Stimulated activated CD8-positive, alpha-beta memory T cell treated with anti-CD3 and anti-CD28 coated beads, Interleukin-12 subunit alpha, Interleukin-12 subunit beta, amount 100 ng/mL, for 1 hour (primary cell): ENCODE data around the gene ACTR2.
"Not testable (repeated sequence)": the region's sequence is repeated elsewhere in the genome, so short reads cannot be mapped to it uniquely, and the experiment has no call there.

Source experiments
- DNase-seq: peaks from one replicate; pipeline ENCODE4 v3.0.0-alpha.2; 2020; ENCODE audit warnings: low read depth

ACTR2 gene

DNA sequence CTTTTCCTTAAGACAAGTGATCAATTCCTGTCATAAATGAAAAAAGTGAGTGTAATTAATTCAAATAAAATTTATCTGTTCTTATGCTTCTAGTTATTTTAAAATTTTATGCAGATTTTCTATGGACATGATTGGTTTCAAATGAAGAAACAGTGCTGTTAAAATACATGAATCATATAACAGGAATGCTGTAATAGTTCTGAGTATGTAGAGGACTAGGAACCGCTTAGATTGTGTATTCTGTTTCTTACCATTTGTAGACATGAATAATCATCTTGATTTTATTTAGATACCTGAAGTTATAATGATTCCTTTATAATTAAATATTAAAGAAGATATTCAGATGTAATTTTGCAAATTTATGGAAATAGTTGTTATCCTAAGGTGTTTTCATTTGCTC is 3.5 kb downstream of the ACTR2 start:
- no peak for DNase-seq

- no peak for DNase-seq
Measured at GRCh38 chr2:65231892-65232477, 4.4 kb downstream of the ACTR2 start.

DNA sequence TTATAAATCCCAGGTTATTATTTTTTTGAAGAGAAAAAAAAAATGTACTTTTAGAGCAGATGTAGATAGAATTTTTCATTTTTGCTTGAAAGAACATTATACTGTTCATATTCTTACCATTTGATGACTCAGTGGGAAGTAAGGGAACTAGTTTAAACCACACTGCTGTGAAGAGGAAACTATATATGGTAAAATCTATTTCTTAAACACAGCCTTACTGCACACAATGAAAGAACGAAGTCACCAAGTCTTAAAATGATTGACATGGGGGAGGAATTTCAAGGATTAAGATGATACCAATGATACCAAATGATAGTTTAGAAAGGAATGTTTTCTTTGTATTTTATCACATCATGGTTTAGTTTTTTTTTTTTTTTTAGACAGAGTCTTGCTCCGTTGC is 5.0 kb downstream of the ACTR2 start:
- DNase-seq, result no peak

GRCh38 chr2:65240657-65241056 is 13.0 kb downstream of the ACTR2 start:
- no peak for DNase-seq

- not testable (repeated sequence) for DNase-seq
Measured at GRCh38 chr2:65244452-65244851, 16.8 kb downstream of the ACTR2 start.

GRCh38 chr2:65252640-65253039 is 25.0 kb downstream of the ACTR2 start:
- DNase-seq, result no peak

GRCh38 chr2:65255356-65255755 is 27.7 kb downstream of the ACTR2 start:
- no peak for DNase-seq

DNA sequence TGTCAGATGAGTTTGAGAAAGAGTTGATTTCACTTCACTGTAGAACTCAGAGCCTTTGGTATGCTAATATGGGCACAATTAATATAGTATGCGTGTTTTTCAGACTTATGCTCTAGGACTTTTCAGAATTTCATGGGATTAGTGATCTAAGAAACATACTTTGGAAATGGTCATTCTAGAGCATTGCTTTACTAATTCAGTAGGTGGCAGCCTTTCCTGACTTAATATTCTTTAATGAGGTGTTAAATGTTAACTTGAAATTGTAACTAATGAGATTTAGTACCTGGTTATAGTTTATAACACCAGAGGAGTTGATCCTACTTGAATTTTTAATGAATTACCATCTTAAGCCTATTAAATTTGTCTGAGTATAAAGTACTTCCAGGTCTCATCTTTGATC is 28.4 kb downstream of the ACTR2 start:
- no peak for DNase-seq

DNA sequence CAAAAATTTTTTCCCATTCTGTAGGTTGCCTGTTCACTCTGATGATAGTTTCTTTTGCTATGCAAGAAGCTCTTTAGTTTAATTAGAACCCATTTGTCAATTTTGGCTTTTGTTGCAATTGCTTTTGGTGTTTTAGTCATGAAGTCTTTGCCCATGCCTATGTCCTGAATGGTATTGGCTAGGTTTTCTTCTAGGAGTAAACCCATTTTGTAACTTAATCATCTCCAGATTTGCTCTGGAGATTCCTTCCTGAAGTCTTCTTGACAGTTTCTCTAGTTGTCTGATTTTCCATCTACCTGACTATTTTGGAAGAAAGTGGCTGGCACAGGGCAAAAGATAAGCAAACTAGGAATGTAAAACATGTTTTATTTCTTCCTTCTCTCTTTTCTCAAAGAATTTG is 30.2 kb downstream of the ACTR2 start:
- not testable (repeated sequence) for DNase-seq

DNA sequence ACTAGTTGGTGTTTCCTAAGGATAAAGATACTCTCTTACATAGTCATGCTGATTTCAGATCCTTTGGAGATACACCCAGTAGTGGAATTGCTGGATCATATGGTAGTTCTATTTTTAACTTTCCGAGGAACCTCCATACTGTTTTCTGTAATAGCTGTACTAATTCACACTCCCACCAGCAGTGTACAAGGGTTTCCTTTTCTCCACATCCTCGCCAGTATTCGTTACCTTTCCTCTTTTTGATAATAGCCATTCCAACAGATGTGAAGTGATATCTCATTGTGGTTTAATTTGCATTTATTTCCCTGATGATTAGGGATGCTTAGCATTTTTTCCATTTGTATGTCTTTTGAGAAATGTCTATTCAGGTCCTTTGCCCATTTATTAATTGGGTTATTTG is 34.0 kb downstream of the ACTR2 start:
- no peak for DNase-seq

- no peak for DNase-seq
Measured at GRCh38 chr2:65263262-65263661, 35.6 kb downstream of the ACTR2 start.

GRCh38 chr2:65263986-65264385 is 36.4 kb downstream of the ACTR2 start:
- DNase-seq, result no peak

DNA sequence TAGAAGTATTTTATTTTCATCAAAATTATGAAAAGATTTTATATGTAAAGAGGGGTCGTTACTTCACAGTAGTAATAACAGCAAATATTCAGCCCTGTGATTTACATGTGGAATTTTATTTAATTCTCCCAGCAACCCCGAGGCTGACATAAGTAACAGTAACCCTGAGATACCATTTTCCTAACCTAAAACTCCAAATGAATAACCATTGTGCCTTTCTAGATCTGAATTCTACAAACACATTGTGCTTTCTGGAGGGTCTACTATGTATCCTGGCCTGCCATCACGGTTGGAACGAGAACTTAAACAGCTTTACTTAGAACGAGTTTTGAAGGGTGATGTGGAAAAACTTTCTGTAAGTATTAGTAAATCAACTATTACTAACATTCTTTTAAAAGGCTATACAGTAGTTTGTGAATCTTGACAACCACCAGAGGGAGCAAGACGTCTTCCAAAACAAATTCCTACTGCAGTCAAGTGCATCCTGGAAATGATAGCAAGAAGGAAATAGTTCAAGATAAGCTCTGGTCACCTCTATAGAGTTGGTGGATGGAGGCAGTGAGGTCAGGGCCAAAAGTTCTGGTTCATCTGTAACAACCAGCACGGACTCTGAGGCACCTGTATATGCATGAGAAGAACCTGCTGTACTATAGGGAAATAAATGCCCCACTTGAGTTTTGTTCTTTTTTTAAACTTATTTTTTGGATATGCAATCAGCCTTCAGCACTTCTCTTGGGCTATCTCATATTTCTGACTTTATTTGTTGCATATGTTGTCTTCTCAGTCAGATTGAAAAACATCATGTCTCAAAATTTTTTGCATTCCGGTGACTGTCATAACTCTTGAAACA is 37.4 kb downstream of the ACTR2 start:
- DNase-seq, result no peak

- no peak for DNase-seq
Measured at GRCh38 chr2:65265671-65266045, 38.0 kb downstream of the ACTR2 start.

- no peak for DNase-seq
Measured at GRCh38 chr2:65267008-65267407, 39.4 kb downstream of the ACTR2 start.

DNA sequence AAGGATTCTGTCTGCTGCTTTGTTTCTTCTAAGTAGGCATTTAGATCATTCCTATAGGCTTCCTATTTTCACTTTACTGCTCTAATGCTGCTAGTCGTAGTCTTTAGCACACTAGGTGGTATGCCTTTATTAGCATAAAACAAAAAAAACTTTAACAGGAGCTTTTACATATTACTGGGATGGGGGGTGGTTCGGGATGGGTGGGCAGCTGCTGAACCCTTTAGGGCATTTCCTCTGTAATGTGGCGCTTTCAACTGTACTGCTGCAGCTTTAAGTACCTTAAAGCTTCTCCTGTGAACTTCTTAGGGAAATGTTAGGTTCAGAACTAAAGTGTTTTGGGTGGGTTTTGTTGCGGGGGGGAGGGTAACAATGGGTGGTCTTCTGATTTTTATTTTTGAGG is 41.3 kb downstream of the ACTR2 start:
- no peak for DNase-seq

- DNase-seq, result no peak
Measured at GRCh38 chr2:65273344-65273743, 45.7 kb downstream of the ACTR2 start.

DNA sequence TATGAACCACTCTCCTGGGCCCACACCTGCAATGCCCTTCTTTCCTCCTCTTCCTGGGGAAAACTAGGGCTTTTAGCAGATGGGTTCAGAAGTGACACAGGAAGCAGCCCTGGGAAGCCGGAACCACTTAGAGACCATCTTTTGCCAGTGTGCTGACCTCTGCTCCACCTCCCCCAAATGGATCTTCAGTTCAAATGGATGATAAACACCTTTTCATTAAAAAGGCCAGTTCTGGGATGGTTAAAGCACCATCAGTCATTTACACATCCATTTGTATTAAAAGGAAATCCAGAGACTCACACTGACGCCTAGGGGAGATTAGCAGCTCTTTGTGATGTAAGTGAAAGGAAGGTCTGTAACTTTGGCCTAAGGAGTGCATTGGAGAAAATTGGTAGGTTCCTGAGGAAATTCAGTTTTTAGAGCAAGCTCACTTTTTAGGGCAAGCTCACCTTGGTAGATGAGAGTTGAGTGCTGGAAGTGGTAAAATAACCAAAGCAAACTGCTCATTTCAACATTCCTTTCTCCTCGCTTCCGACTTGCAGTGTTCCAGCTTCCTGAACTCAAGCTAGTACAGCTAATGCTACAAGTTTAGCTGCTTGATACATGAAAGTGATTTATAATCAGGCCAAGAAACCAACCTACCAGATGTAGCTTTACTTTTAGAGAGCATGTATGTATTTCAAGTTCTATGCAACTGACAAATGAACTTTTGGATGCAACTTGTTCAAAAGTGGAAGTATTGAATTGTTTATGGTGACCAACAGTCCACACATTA is 47.7 kb downstream of the ACTR2 start:
- DNase-seq, result no peak

DNA sequence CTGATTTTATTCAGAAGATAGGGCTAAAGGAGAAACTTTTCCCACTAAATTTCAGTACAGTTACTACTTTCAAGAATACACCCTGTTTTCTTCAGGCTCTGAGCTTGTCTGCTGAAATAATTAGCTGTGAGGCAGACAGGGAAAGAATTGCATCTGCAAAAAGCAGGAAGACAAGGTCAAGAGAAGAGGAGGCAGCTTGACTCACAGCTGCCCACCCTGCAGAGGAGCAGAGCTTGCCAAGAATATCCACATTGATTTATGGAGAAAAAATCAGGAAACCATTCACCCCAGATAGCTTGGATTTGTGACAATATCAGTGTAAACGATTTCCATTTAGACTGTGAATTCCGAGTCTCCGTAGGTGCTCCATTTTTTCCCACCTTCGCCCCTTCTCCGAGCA is 49.0 kb downstream of the ACTR2 start:
- no peak for DNase-seq

GRCh38 chr2:65277118-65277517 is 49.5 kb downstream of the ACTR2 start:
- DNase-seq, result no peak

GRCh38 chr2:65277791-65278483 is 50.3 kb downstream of the ACTR2 start:
- DNase-seq, result no peak

DNA sequence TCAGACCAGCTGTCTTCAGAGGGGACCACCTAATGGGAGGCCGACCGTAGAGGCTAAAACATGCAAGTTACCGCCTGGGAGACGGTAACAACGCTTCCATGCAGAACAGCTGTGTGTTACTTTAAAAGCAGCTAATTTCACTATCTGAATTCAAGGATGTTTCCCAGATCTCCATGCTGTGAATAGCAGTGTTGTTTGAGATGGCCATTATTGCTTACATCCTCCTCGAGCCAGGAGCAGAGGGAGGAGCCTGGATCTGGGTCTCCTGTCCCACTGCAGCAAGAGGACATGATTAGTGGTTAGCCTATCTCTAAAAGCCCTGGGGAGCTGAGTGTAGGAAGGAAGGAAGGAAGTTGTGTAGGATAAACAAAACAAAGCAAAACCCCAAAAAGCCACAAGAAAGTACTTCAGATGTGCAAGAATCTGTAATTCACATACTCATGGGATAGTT is 50.9 kb downstream of the ACTR2 start:
- no peak for DNase-seq
